ENCODE results near the gene OTOP2. TPM values are rescaled to one million over a fixed set of nuclear protein-coding genes. Genes with fewer than 3 reads are reported as not detected.

OTOP2 gene
- total RNA-seq, 1 donor from 2014 or later: not detected

GRCh38 chr17:74921769-74922168 is 2.3 kb upstream of the OTOP2 start:
- no peak for TF ChIP-seq CTCF (IDR thresholded peaks at IDR 0.05)
- Mint-ChIP-seq H3K9me3 (ENCODE audit: unreplicated experiment) (no peaks in the 10 kb centered on the region), H3K27me3 (ENCODE audit: unreplicated experiment) (peaks cover 34% of the 10 kb centered on the region), H3K27ac (ENCODE audit: unreplicated experiment) (no peak overlapping the region), H3K4me1 (ENCODE audit: unreplicated experiment) (peaks cover 2% of the 10 kb centered on the region), H3K4me3 (ENCODE audit: unreplicated experiment) (no peak overlapping the region), H3K36me3 (ENCODE audit: unreplicated experiment) (no peaks in the 10 kb centered on the region)
- DNase-seq (ENCODE audit: extremely low spot score, unreplicated experiment): no peak

- DNase-seq (ENCODE audit: extremely low spot score, unreplicated experiment): no peak
- Mint-ChIP-seq H3K4me3 (ENCODE audit: unreplicated experiment) (no peak overlapping the region), H3K27me3 (ENCODE audit: unreplicated experiment) (peaks cover 37% of the 10 kb centered on the region)
Observed at GRCh38 chr17:74922172-74922571, 1.9 kb upstream of the OTOP2 start.

GRCh38 chr17:74922694-74923537 is 1.2 kb upstream of the OTOP2 start, which contains the start of gene USH1G:
Gene USH1G, minus strand, starts transcription at chr17:74923255. Its CDS starts 182 bp downstream, at chr17:74923073.
- H3K4me1 Mint-ChIP-seq (ENCODE audit: unreplicated experiment): peaks cover 2% of the 10 kb centered on the region
- H3K27me3 Mint-ChIP-seq (ENCODE audit: unreplicated experiment): peaks cover 37% of the 10 kb centered on the region
- peak within 1 kb of the TSS; percentile 29 for H3K4me3 Mint-ChIP-seq (ENCODE audit: unreplicated experiment)
- DNase-seq (ENCODE audit: extremely low spot score, unreplicated experiment): no peak
- no peaks in the 10 kb centered on the region for H3K36me3 Mint-ChIP-seq (ENCODE audit: unreplicated experiment)
- H3K9me3 Mint-ChIP-seq (ENCODE audit: unreplicated experiment): no peaks in the 10 kb centered on the region
- H3K27ac Mint-ChIP-seq (ENCODE audit: unreplicated experiment): no peak within 1 kb of the TSS
- TF ChIP-seq CTCF (IDR thresholded peaks at IDR 0.05): no peak

More at GRCh38 chr17:74922172-74922571, 1.9 kb upstream of the OTOP2 start:
- Mint-ChIP-seq H3K36me3 (ENCODE audit: unreplicated experiment) (no peaks in the 10 kb centered on the region), H3K4me1 (ENCODE audit: unreplicated experiment) (peaks cover 2% of the 10 kb centered on the region), H3K27ac (ENCODE audit: unreplicated experiment) (no peak overlapping the region), H3K9me3 (ENCODE audit: unreplicated experiment) (no peaks in the 10 kb centered on the region)
- TF ChIP-seq CTCF (IDR thresholded peaks at IDR 0.05): no peak

GRCh38 chr17:74923538-74924249 is 379 bp upstream of the OTOP2 start:
- Mint-ChIP-seq H3K27ac (ENCODE audit: unreplicated experiment) (no peak overlapping the region), H3K4me1 (ENCODE audit: unreplicated experiment) (peaks cover 2% of the 10 kb centered on the region), H3K4me3 (ENCODE audit: unreplicated experiment) (no peak overlapping the region), H3K27me3 (ENCODE audit: unreplicated experiment) (peaks cover 43% of the 10 kb centered on the region), H3K9me3 (ENCODE audit: unreplicated experiment) (no peaks in the 10 kb centered on the region), H3K36me3 (ENCODE audit: unreplicated experiment) (no peaks in the 10 kb centered on the region)
- TF ChIP-seq CTCF (IDR thresholded peaks at IDR 0.05): peak; percentile 83
- DNase-seq (ENCODE audit: extremely low spot score, unreplicated experiment): peak; percentile 90

GRCh38 chr17:74925242-74925641 is 1.2 kb downstream of the OTOP2 start:
- no peak overlapping the region for H3K27ac Mint-ChIP-seq (ENCODE audit: unreplicated experiment)
- no peaks in the 10 kb centered on the region for H3K9me3 Mint-ChIP-seq (ENCODE audit: unreplicated experiment)
- no peak overlapping the region for H3K4me3 Mint-ChIP-seq (ENCODE audit: unreplicated experiment)
- TF ChIP-seq CTCF (IDR thresholded peaks at IDR 0.05): no peak
- DNase-seq (ENCODE audit: extremely low spot score, unreplicated experiment): no peak
- H3K4me1 Mint-ChIP-seq (ENCODE audit: unreplicated experiment): peaks cover 2% of the 10 kb centered on the region
- no peaks in the 10 kb centered on the region for H3K36me3 Mint-ChIP-seq (ENCODE audit: unreplicated experiment)
- peaks cover 48% of the 10 kb centered on the region for H3K27me3 Mint-ChIP-seq (ENCODE audit: unreplicated experiment)
